Sigmoid colon (tissue), 4 donors: ENCODE measurements around the gene UBXN10.

ENCODE experiments used
- CTCF ChIP-seq, 4 experiments: fragments of 450-650 bp in 3 of 4; fragments of 200-600 bp in 1 of 4; IDR thresholded peaks; one replicate each; pipeline ENCODE4 v1.5.1; 2016 to 2019; ENCODE audit warnings: antibody characterized with exemption in 4 of 4, mild to moderate bottlenecking in 3 of 4, moderate library complexity in 2 of 4
- POLR2A ChIP-seq, 2 donors: fragments of 450-650 bp; IDR thresholded peaks; one replicate each; pipeline ENCODE4 v1.6.1; 2016; ENCODE audit warnings: antibody characterized with exemption in 2 of 2, mild to moderate bottlenecking in 2 of 2, moderate library complexity in 2 of 2
- POLR2AphosphoS5 ChIP-seq, 4 donors: sonication (generic); formaldehyde crosslinking; IDR thresholded peaks; one replicate each; pipeline ENCODE4 v1.6.1; 2017; ENCODE audit warnings: antibody characterized with exemption in 4 of 4

DNA sequence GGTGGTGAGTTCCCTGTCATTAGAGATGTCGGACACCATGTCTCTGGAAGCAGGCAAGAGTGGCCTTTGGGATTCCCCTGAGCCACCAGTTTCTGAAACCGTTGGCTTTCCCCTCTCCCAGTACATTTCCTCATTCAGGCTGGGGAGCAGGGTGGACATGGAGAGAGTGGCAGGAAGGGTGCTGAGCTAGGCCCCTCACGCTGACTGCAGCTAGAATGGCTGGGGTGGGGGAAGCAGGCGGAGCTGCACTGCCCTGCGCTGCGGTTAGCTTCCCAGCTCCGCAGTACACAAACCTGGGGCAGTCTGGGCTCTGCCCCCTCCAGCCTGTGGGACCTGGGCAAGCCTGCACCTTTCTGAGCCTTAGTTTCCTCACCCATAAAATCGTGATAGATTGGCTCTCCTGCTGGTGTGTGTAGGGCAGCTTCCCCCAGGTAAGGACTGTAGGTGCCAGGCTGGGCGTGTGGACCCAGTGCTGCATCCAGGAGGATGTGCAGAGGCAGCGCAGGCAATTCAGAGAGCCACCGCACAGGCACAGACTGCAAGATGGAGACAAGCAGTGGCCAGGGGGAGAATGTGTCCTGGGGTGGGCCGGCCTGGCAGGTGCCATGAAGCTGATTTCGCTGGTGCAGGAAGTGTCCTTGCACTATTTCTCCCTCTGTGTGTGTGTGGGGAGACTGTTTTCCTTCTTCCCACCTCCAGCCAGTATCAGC is 43.7 kb upstream of the UBXN10 start:
- no peak for TF ChIP-seq CTCF (IDR thresholded peaks at IDR 0.05)
- no peak for TF ChIP-seq POLR2A (IDR thresholded peaks at IDR 0.05)
- TF ChIP-seq POLR2AphosphoS5 (IDR thresholded peaks at IDR 0.05) = no peak
